HepG2 (cell line): ENCODE data around the gene TAS2R8. TPM values are rescaled to one million over a fixed set of nuclear protein-coding genes. Genes with fewer than 3 reads are reported as not detected.
A peak's percentile ranks its signal among the peaks of the same experiment; 100 is the strongest.

Experiments
- ATAC-seq: fragments of 200-7000 bp; cut with Tn5 transposase; 3 replicates; pipeline ENCODE4 v1.9.1; 2020; ENCODE audit warnings: mild to moderate bottlenecking, moderate library complexity
- Bru-seq: library from RNA; stranded (reverse); fragments of 400-500 nt; gene quantifications from one replicate; lab custom pipeline; 2021; lab: Mats Ljungman, UMichigan
- BruChase-seq, 2 experiments: library from RNA; stranded (reverse); fragments of 400-500 nt; gene quantifications; one replicate each; lab custom pipeline; 2021; lab: Mats Ljungman, UMichigan
- BruUV-seq: library from RNA; stranded (reverse); fragments of 400-500 nt; replicated peaks from 2 replicates; lab custom pipeline; 2021; lab: Mats Ljungman, UMichigan
- CTCF ChIA-PET: fragments of 300-600 bp; formaldehyde crosslinking; extraction: SDS; loops from one replicate; lab custom pipeline; 2021; ENCODE audit warnings: low total read pairs, inconsistent platforms, low intra/inter-chr PET ratio; lab: Yijun Ruan, JAX
- POLR2A ChIA-PET: fragments of 350-600 bp; sonication (Branson Sonifier 250); formaldehyde crosslinking; loops from one replicate; lab custom pipeline; 2020; ENCODE audit warnings: antibody characterized with exemption, inconsistent platforms; lab: Yijun Ruan, JAX
- DNase-seq: peaks from one replicate; pipeline ENCODE4 v3.0.0-alpha.2; 2015; ENCODE audit warnings: low spot score
- FAIRE-seq: peaks from 3 replicates; lab custom pipeline; 2011; peaks lifted over from hg19 to GRCh38; lab: Jason Lieb, UNC
- H2AFZ ChIP-seq: one replicate; pipeline ENCODE4 v1.6.1; 2011; ENCODE audit warnings: low read length, inconsistent platforms
- H3K27ac ChIP-seq: fragments of 300-600 bp; 3 replicates; pipeline ENCODE4 v1.8.0; 2011; ENCODE audit warnings: mixed run types, mild to moderate bottlenecking, mixed read lengths, low read length, inconsistent platforms; ENCODE audit not compliant: insufficient read depth; ENCODE audit errors: extremely low read length
- H3K27me3 ChIP-seq, 2 experiments: fragments of 200-600 bp in 1 of 2; 2 replicates in 1 of 2; 3 replicates in 1 of 2; pipeline versions ENCODE4 v1.6.0 to v1.8.0; 2011; ENCODE audit warnings: low read length in 2 of 2, mild to moderate bottlenecking in 2 of 2, moderate library complexity in 2 of 2, inconsistent platforms in 1 of 2; ENCODE audit not compliant: insufficient read depth in 2 of 2, control insufficient read depth in 1 of 2
- H3K36me3 ChIP-seq, 2 experiments: fragments of 200-600 bp in 1 of 2; replicated peaks in 1 of 2; 2 replicates in 1 of 2; 3 replicates in 1 of 2; pipeline versions ENCODE4 v1.5.1 to v1.8.0; 2011; ENCODE audit warnings: low read length in 2 of 2, inconsistent platforms in 1 of 2; ENCODE audit not compliant: insufficient read depth in 2 of 2, control insufficient read depth in 1 of 2
- H3K4me1 ChIP-seq: 2 replicates; pipeline ENCODE4 v1.5.1; 2012; ENCODE audit warnings: low read length, inconsistent platforms; ENCODE audit not compliant: insufficient read depth
- H3K4me2 ChIP-seq: 2 replicates; pipeline ENCODE4 v1.6.0; 2011; ENCODE audit warnings: low read depth, low read length, inconsistent platforms
- H3K4me3 ChIP-seq, 3 experiments: fragments of 200-600 bp in 1 of 3; sonication (generic), shearing (Covaris generic) in 1 of 3; replicated peaks in 1 of 3; 2 replicates each; pipeline ENCODE4 v1.5.1; 2011 to 2016; ENCODE audit warnings: low read length in 3 of 3, inconsistent platforms in 2 of 3, low read depth in 2 of 3, mild to moderate bottlenecking in 2 of 3, control low read depth in 1 of 3, mixed read lengths in 1 of 3; ENCODE audit not compliant: insufficient read depth in 1 of 3
- H3K79me2 ChIP-seq: one replicate; pipeline ENCODE4 v1.6.1; 2011; ENCODE audit warnings: low read length, inconsistent platforms; ENCODE audit not compliant: insufficient read depth
- H3K9ac ChIP-seq: 2 replicates; pipeline ENCODE4 v1.6.0; 2011; ENCODE audit warnings: mild to moderate bottlenecking, low read depth, low read length, inconsistent platforms; ENCODE audit not compliant: insufficient read depth
- H3K9me3 ChIP-seq: 2 replicates; pipeline ENCODE4 v1.5.1; 2012; ENCODE audit warnings: mild to moderate bottlenecking, low read length
- H4K20me1 ChIP-seq: 2 replicates; pipeline ENCODE4 v1.6.0; 2011; ENCODE audit warnings: inconsistent platforms, mild to moderate bottlenecking, low read length, moderate library complexity; ENCODE audit not compliant: insufficient read depth
- MZF1 ChIP-seq: sonication (generic); formaldehyde crosslinking; IDR thresholded peaks from 2 replicates; pipeline ENCODE4 v1.8.1; 2023; ENCODE audit warnings: mild to moderate bottlenecking, missing genetic modification reagents, borderline replicate concordance
- USF2 ChIP-seq, 2 experiments: sonication (generic) in 1 of 2; formaldehyde crosslinking in 1 of 2; IDR thresholded peaks; 2 replicates each; pipeline versions ENCODE4 v1.5.1 to v1.6.1; 2011 to 2020; ENCODE audit warnings: borderline replicate concordance in 1 of 2, low read depth in 1 of 2, low read length in 1 of 2, mild to moderate bottlenecking in 1 of 2, missing genetic modification reagents in 1 of 2, moderate library complexity in 1 of 2
- ZNF10 ChIP-seq: sonication (generic); formaldehyde crosslinking; IDR thresholded peaks from 2 replicates; pipeline ENCODE4 v1.4.0; 2020; ENCODE audit warnings: mild to moderate bottlenecking, low read depth, missing genetic modification reagents, borderline replicate concordance
- ZNF580 ChIP-seq: IDR thresholded peaks from 2 replicates; pipeline ENCODE4 v1.6.1; 2016; ENCODE audit warnings: low read depth, borderline replicate concordance
- ZNF646 ChIP-seq: sonication (generic); formaldehyde crosslinking; IDR thresholded peaks from 2 replicates; pipeline ENCODE4 v1.9.0; 2021; ENCODE audit warnings: mild to moderate bottlenecking, missing genetic modification reagents
- ZNF660 ChIP-seq: sonication (generic); formaldehyde crosslinking; IDR thresholded peaks from 2 replicates; pipeline ENCODE4 v1.5.1; 2020; ENCODE audit warnings: mild to moderate bottlenecking, low read depth, missing genetic modification reagents, borderline replicate concordance
- WGBS: methylation state at CpG from one replicate; pipeline ENCODE4 v1.1.6; 2017; ENCODE audit warnings: low lambda C conversion rate; 5-methylcytosine and 5-hydroxymethylcytosine counted together
- in situ Hi-C: cut with HindIII; loops from 2 replicates; pipeline ENCODE4 v1.10.0; 2017; ENCODE audit warnings: low pct_unique_long_range_greater_than_20kb; ENCODE audit not compliant: extremely low pct_ligation_motif_present
- intact Hi-C: fragments of 100-400 bp; cut with micrococcal nuclease; formaldehyde crosslinking; loops from one replicate; pipeline ENCODE4 v1.10.0; 2022; ENCODE audit not compliant: unreplicated experiment
- long read RNA-seq, 2 experiments: library from RNA in 1 of 2; library from polyadenylated mRNA in 1 of 2; stranded (forward) in 1 of 2; unstranded in 1 of 2; transcript quantifications; one replicate each; pipeline ENCODE4 v2.0.0, GENCODE V29; 2019 to 2022
- polyA minus RNA-seq, 3 experiments: library from RNA; depleted of rRNA, polyadenylated mRNA; stranded (reverse); fragments of >200 nt; gene quantifications; 2 replicates each; pipeline ENCODE4 v1.2.3, GENCODE V29; 2011; ENCODE audit warnings: low replicate concordance in 1 of 3
- polyA plus RNA-seq, 8 experiments: library from polyadenylated mRNA; depleted of rRNA in 3 of 8; stranded (reverse) in 7 of 8; unstranded in 1 of 8; fragments of >200 nt; fragmentation: Illumina TruSeq in 4 of 8; extraction: Trizol in 4 of 8; gene quantifications; 2 replicates each; pipeline versions ENCODE4 v1.2.1 to v1.2.3, GENCODE V29; 2011 to 2016; ENCODE audit warnings: low read depth in 4 of 8, missing spikeins in 1 of 8, mixed read lengths in 1 of 8; ENCODE audit not compliant: insufficient read depth in 1 of 8
- total RNA-seq, 5 experiments: library from RNA; depleted of rRNA; stranded (reverse); fragments of >200 nt; fragmentation: Illumina TruSeq; extraction: Trizol; gene quantifications; 2 replicates each; pipeline ENCODE4 v1.2.3, GENCODE V29; 2016; ENCODE audit warnings: low read depth in 1 of 5
- TF ChIP-seq, protein P1 (sequence below): sonication (generic); formaldehyde crosslinking; IDR thresholded peaks from 2 replicates; pipeline ENCODE4 v1.5.1; 2020; ENCODE audit warnings: missing genetic modification reagents, mild to moderate bottlenecking, borderline replicate concordance

Gene TAS2R8
- total RNA-seq (2016; rRNA removed; fragmentation: Illumina TruSeq; extraction: Trizol) (0.09 TPM in 1 of 2 replicates, not detected in the other), polyA plus RNA-seq (2011; rRNA removed) (not detected in 2 replicates), polyA minus RNA-seq (2011; rRNA and poly(A)+ RNA removed; ENCODE audit: low replicate concordance) (0.30 and 0.40 TPM in 2 replicates), Bru-seq, nascent RNA (percentile 49 among the genes with signal in this experiment), BruChase-seq, experiment 1, labeled RNA remaining after a 6-hour chase (percentile 45 among the genes with signal in this experiment), BruChase-seq, experiment 2, labeled RNA remaining after a 2-hour chase (percentile 60 among the genes with signal in this experiment)
- total RNA-seq (2016; cell fraction: cytosol; rRNA removed; fragmentation: Illumina TruSeq; extraction: Trizol; ENCODE audit: low read depth) = not detected in 2 replicates
- total RNA-seq (2016; cell fraction: insoluble cytoplasmic fraction; rRNA removed; fragmentation: Illumina TruSeq; extraction: Trizol) = not detected in 2 replicates
- not detected in 2 replicates for total RNA-seq (2016; cell fraction: membrane; rRNA removed; fragmentation: Illumina TruSeq; extraction: Trizol)
- total RNA-seq (2016; cell fraction: nucleus; rRNA removed; fragmentation: Illumina TruSeq; extraction: Trizol) = 0.31 and 0.41 TPM in 2 replicates
- polyA plus RNA-seq (2011; cell fraction: cytosol; rRNA removed) = not detected in 2 replicates
- polyA plus RNA-seq (2011; cell fraction: nucleus; rRNA removed) = 0.10 TPM in 1 of 2 replicates, not detected in the other
- not detected in 2 replicates for polyA plus RNA-seq (2012)
- not detected in 2 replicates for polyA plus RNA-seq (2016; cell fraction: cytosol; fragmentation: Illumina TruSeq; extraction: Trizol; ENCODE audit: low read depth)
- polyA plus RNA-seq (2016; cell fraction: insoluble cytoplasmic fraction; fragmentation: Illumina TruSeq; extraction: Trizol; ENCODE audit: low read depth) = not detected in 2 replicates
- polyA plus RNA-seq (2016; cell fraction: membrane; fragmentation: Illumina TruSeq; extraction: Trizol; ENCODE audit: low read depth) = not detected in 2 replicates
- polyA plus RNA-seq (2016; cell fraction: nucleus; fragmentation: Illumina TruSeq; extraction: Trizol; ENCODE audit: insufficient read depth, low read depth) = not detected in 2 replicates
- not detected in 2 replicates for polyA minus RNA-seq (2011; cell fraction: cytosol; rRNA and poly(A)+ RNA removed)
- 3.7 and 4.6 TPM in 2 replicates for polyA minus RNA-seq (2011; cell fraction: nucleus; rRNA and poly(A)+ RNA removed)
- long read RNA-seq, experiment 1 = 0 reads
- long read RNA-seq, experiment 2 = 0 reads

DNA sequence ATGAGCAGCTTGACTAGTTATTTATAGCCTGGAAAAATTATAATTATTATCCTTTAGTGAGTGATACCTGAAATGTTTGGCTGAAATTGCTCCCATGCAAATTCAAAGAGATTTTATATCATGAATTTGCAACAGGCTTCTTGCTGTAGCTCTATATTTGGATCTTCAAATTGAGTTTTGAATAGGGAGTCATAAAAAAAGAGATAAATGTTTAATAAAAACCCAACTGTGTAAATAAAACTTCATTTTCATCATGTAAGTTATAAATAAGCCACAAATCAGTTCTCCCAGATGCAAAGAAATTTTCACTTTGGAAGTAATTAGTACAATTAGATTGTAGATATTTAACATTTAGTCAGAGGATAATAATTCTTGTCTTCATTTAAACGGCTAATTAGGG is at the start of gene TAS2R8:
TSS of gene TAS2R8 (minus strand) at position 101 of the 400 bp plus-strand sequence. CDS start 306 bp downstream, outside the sequence.
- Histone ChIP-seq H4K20me1 (no peaks in the 10 kb centered on the region), H3K27me3 (peaks cover 0 to 4% of the 10 kb centered on the region in 2 experiments; a peak in 1 of 5 replicates), H3K27ac (no peak within 1 kb of the TSS), H3K4me1 (no peaks in the 10 kb centered on the region), H3K9me3 (no peaks in the 10 kb centered on the region), H3K4me2 (no peak within 1 kb of the TSS), H2AFZ (no peak within 1 kb of the TSS), H3K4me3 (no peak within 1 kb of the TSS), H3K79me2 (no peaks in the 10 kb centered on the region), H3K9ac (no peak within 1 kb of the TSS), H3K36me3 (no peaks in the 10 kb centered on the region)
- DNase-seq = no peak
- no peak for FAIRE-seq
- in situ Hi-C loops (no loop called here), intact Hi-C loops (no loop called here)
- WGBS = 3% methylated on average over 1 of the region's 1 CpG
- no TSS peak for BruUV-seq
- POLR2A ChIA-PET = no interaction called here
- CTCF ChIA-PET = no interaction called here
- ATAC-seq = no peak
- TF ChIP-seq ZNF646 (CRISPR knock-in tag) (no peak), MZF1 (CRISPR knock-in tag) (no peak), ZNF10 (no peak), USF2 (IDR thresholded peaks at IDR 0.05; ENCODE audit: low read depth, low read length) (no peak), USF2 (CRISPR knock-in tag; IDR thresholded peaks at IDR 0.05; ENCODE audit: borderline replicate concordance) (no peak), ZNF580 (CRISPR knock-in tag) (no peak), ZNF660 (CRISPR knock-in tag) (no peak)
- TF ChIP-seq, protein P1, sequence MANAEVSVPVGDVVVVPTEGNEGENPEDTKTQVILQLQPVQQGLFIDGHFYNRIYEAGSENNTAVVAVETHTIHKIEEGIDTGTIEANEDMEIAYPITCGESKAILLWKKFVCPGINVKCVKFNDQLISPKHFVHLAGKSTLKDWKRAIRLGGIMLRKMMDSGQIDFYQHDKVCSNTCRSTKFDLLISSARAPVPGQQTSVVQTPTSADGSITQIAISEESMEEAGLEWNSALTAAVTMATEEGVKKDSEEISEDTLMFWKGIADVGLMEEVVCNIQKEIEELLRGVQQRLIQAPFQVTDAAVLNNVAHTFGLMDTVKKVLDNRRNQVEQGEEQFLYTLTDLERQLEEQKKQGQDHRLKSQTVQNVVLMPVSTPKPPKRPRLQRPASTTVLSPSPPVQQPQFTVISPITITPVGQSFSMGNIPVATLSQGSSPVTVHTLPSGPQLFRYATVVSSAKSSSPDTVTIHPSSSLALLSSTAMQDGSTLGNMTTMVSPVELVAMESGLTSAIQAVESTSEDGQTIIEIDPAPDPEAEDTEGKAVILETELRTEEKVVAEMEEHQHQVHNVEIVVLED (CRISPR knock-in tag) = no peak
